Right ventricle myocardium inferior (tissue), 1 donor: ENCODE results near the gene FNDC10. TPM values are rescaled to one million over a fixed set of nuclear protein-coding genes. Genes with fewer than 3 reads are reported as not detected.
"Not testable (repeated sequence)": the region's sequence is repeated elsewhere in the genome, so short reads cannot be mapped to it uniquely, and the experiment has no call there.

Experiments
- ATAC-seq: fragments of 200-7000 bp; cut with Tn5 transposase; one replicate; pipeline ENCODE4 v1.9.1; 2020; ENCODE audit warnings: mild to moderate bottlenecking, moderate library complexity
- DNase-seq: peaks from one replicate; pipeline ENCODE4 v3.0.0; 2021; ENCODE audit errors: missing footprints
- intact Hi-C: fragments of 100-400 bp; cut with DNase I; formaldehyde crosslinking; loops from one replicate; pipeline ENCODE4 v1.11.0; 2022
- long read RNA-seq: library from polyadenylated mRNA; unstranded; transcript quantifications from one replicate; pipeline ENCODE4 v2.0.0, GENCODE V29; 2021
- total RNA-seq: library from RNA; stranded (reverse); fragmentation: NEBNext Ultra II Directional; extraction: Animal tissue kit (Norgen Biotek cat#: 25700); gene quantifications from one replicate; pipeline ENCODE4 v1.2.1, GENCODE V29; 2021
- donor health status: DM: no; HTN: yes; CAD: no; lungs with severe emphysema.

FNDC10 gene
- 3.0 TPM for total RNA-seq
- long read RNA-seq, transcript FNDC10-201 (1 exons, 2,085 nt): major isoform, 7 of 7 reads
- long read RNA-seq, partial matches to known transcripts: 0 of 7 reads
- long read RNA-seq, other reads (novel, unspliced or antisense): 0 of 7 reads

DNA sequence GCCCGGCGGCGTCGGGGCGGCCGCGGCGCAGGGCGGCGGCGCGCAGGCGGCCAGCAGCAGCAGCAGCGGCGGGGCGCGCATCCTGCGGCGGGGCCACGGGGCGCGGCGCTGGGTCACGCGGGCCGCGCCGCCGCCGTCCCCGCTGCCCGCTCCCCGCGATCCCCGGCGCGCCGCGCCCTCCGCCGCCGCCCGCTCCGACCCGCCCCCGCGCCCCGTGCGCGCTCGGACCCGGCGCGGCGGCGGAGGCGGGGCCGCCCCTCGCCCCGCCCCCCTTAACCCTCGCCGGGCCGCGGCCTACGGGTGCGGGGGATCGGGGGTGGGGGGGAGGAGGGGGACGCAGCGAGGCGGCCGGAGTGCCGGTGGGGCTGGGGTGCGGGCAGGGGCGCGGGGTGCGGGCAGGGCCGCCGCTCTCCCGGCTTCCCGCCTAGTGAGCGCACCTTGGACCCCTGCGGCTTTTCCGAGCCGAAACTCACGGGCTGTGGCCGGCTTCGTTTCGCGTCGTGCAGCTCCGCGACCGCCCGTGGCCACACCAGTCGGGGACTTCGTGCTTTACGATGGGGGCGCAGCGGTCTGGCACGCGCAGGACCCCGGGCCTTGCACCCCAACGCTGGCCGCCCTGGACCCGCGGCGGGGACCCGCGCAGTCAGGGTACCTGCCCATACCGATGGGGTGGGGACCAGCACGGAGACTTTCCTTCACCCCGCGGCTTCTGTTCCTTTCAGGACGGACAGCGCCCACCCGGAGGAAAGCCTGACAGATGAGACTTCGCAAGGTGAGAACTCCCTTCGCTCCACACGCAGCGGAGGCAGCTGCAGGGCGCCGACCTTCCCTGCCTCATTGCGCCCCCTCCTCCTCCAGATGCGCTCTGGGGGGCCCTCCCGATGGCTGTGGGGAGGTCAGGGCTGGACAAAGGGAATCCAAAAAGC lies at the start of gene FNDC10:
TSS of gene FNDC10 (minus strand) at position 201 of the 926 bp plus-strand sequence. CDS start at position 81, 120 bp downstream.
- ATAC-seq (no peak), DNase-seq (peak; percentile 63)
- intact Hi-C loops: no loop called here

DNA sequence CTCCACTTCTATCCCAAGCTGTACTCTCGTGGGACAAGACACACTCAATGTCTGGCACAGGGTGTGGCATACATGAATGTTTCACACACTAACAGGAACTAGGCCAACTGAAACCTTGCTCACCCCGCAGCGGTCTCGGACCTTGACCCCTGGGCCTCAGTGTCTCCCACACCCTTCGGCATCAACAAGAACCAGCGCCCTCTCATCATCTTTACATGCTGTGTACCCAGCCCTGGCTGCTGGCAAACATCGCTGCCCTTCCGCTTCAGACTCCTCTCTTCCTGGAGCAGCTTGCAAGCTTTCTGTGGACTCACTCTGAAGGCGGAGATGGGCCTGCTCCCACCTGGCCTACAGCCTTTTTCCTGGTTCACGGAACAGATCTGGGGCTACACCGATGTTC lies 48.3 kb upstream of the FNDC10 start:
- DNase-seq, ATAC-seq, intact Hi-C loops: not testable (repeated sequence)

DNA sequence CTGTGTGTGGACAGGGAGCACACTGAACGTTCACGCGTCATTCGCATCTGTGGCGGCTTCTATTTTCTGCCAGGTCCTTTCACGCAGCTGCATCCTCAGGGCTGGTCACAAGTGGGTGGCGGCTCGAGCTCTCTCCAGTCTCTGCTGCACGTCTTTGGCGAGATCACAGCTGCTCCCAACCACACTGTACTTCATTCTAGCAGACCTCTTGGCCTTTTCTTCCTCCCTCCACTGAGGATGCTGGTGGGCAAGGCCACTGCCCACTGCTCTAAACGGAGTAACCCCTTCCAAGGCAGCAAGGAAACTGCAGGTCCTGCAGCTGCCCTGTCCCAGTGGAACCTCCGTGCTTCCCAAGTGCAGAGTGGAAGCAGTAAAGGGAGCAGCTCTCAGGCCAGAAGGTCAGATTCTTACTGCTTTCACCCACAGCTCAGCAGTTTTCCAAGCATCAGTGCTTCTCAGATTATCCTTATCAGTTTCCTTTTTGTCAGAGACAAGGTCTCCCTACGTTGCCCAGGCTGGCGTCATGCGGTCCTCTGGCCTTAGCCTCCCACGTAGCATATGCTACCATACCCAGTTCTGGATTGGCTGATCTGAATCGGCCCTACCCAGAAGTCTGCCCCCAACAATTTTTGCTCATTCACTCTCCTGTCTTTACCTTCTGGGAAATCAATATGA lies 47.8 kb upstream of the FNDC10 start:
- ATAC-seq, DNase-seq, intact Hi-C loops: not testable (repeated sequence)

DNA sequence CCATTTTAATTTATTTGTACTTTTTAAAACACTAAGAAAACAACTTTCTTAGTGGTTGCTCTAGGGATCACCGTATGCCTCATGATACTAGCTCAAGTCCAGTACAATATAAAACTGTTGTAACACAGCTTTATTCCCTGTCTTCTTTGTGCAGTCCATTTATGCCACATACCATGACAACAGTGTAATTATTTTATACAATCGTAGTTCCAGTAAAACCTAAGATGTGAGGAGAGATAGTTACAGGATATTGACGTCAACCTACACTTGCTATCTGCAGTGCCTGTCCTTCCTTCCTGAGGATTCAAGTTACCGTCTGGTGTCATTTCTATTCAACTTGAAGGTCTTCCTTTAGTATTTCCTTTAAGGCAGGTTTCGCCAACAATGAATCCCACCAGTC lies 46.4 kb upstream of the FNDC10 start:
- DNase-seq, intact Hi-C loops, ATAC-seq: not testable (repeated sequence)

DNA sequence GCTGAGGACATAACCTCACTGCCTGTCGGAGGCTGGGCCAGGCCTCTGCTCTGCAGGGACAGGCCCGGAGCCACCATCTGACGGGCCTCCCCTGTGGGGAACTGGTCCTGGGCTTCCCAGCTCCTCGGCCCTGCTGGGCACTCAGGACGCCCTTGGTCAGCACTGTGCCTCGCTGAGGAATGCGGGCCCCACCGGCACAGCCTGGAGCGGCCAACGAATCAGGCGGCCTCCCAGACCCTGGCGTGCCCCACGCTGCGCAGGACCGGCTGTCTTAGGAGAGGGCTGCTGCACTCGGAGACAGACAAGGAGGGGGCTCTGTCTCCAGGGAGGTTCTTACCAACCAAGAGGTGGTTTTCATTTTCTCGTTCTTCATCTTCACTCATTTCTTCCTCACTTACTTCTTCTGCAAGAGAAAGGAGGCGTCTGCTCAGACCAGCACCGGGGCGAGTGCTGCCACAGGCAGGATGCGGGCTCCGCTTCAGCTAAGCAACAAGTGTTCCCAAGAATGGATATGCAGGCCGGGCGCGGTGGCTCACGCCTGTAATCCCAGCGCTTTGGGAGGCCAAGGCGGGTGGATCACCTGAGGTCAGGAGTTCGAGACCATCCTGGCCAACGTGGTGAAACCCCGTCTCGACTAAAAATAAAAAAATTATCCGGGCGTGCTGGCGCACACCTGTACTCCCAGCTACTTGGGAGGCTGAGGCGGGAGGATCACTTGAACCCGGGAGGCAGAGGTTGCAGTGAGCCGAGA lies 41.0 kb upstream of the FNDC10 start:
- DNase-seq: peak; percentile 63
- ATAC-seq, intact Hi-C loops: not testable (repeated sequence)

DNA sequence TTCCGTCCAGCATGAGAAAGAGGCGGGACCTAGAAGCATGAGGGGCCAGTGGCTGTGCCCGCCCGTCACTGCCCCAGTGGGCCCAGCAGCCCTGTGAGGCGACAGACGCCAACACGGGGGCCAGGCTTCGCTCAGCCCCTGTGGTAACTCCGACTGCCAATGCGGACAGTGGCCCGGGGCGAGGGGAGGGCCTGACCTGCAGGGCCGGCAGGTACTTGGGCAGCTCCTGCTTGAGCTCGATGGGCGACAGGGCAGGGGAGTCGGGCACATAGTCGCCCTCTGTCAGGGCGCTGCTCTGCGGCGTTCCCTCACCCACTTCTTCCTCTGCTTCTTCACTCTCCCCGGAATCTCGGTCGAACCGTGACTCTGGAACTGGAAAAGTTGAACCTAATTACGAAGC lies 40.1 kb upstream of the FNDC10 start:
- DNase-seq, ATAC-seq, intact Hi-C loops: not testable (repeated sequence)

DNA sequence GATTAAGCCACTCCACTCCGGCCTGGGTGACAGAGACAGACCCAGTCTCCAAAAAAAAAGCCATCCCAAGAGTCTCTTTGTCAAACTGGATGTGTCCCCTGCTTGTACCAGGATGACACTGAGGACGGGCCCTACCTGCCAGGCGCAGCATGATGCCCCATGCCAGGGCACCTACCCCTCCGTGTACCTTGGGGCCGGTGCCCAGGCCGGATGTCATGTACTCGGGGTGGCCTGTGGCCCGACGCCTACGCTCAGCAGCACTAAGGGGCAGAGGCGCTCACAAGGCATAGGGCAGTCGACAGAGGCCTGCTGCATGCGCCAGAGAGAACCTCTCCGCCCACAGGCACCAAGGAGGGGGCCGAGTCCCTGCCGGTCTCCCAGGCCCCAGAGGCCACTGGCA lies 39.4 kb upstream of the FNDC10 start:
- ATAC-seq, intact Hi-C loops, DNase-seq: not testable (repeated sequence)

DNA sequence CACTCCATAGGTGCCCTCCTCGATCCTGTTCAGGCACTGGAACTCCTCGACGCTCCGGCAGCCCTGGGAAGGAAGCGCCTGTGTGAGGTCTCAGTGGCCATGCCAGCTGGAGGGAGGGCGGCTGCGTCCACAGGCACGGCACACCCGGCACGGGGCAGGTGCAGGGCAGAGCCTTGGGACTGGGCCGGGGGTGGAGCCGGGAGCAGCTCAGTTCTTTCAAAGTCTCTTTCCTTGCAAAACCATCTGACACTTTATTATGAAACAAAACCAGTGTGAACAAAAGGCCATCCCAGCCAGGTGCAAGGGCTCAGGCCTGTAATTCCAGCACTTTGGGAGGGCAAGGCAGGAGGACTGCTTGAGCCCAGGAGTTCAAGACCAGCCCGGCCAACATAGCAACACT lies 38.6 kb upstream of the FNDC10 start:
- DNase-seq, ATAC-seq, intact Hi-C loops: not testable (repeated sequence)

DNA sequence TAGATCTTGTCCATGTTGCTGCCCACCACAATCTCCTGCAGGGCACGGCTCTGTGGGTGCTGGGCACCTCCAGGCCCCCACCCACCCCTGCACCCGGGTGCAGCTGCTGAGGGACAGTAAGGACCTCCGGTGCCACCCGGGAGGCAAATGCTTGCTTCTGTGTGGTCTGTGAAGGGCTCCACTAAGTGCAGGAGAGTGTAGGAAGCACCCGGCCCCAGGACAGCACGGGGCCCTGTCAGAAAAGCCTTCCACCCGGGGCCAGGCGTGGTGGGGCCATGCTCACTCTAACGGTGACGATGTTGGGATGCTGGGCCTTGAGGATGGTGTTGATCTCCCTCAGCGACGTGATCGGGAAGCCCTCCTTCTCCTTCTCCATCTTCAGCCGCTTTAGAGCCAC lies 37.5 kb upstream of the FNDC10 start:
- DNase-seq, ATAC-seq, intact Hi-C loops: not testable (repeated sequence)

DNA sequence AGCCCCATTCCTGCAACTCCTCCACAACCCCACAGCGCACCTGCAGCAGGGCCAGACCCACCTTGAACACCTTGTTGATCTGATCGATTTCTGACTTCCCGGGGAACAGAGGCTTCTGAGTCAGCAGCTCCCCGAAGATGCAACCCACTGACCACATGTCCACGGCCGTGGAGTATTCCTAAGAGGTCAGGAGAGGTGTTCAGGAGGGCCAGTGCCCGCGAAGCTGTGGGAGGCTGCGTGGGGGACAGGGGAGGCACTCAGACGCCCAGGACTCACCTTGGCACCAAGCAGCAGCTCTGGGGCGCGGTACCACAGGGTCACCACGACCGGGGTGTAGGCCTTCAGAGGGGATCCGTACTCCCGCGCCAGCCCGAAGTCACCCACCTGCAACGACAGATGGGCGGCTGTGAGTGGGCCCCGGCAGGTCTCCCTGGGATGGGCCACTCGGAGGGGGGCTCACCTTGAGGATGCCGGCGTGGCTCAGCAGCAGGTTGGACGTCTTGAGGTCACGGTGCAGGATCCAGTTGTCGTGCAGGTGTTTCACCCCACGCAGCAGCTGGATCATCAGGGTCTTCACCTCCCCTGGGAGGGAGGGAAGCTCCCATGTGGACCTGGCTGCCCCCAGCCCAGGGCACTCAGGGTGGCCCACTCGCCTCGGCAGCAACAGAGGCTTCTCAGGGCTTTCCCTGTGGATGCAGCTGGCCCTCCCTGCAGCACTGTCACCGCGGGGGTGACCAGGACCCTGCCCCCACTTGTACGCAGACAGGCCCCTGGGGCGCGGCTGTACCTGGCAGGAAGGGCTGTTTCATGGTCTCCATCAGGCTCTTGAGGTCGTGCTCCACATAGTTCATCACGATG lies 36.9 kb upstream of the FNDC10 start:
- ATAC-seq, intact Hi-C loops: not testable (repeated sequence)
- peak; percentile 68 for DNase-seq

DNA sequence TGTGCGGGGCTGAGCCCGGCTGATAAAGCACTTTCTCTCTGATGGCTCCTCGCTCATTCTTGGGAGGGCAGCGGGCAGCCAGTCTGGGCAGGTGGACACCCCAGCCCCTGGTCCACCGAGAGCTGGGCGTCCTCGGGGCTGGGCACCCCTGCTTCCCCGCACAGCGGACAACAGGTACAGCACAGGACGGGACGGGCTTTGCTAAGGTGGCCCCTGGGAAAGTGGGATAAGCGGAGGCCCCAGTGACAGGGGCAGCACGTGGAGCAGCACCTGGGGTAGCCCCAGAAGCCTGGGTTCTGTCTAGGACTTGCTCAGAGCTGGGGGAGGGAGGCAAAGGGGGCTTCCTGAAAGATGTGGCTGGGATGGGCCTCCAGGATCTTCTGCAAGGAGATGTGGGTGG lies 34.7 kb upstream of the FNDC10 start:
- DNase-seq, ATAC-seq, intact Hi-C loops: not testable (repeated sequence)

DNA sequence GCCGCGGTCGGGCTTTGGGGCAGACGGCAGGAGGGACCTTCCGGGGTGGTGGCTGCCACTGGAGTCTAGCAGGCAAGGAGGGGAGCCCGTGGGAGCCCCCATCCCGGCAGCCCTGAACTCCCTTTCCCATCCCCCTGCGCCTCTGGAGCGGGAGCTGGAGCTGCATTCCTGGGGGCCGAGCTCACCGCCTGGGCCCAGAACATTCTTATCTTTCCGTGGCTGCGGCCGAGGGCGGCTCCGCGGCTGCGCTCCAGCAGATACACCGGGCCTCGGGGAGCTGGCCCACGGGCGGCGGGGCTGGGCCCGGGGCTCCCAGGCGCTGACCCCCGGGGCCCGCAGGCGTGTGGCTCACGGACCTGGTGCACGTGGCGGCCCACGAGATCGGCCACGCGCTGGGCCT lies 33.5 kb upstream of the FNDC10 start:
- ATAC-seq: peak; percentile 21

DNA sequence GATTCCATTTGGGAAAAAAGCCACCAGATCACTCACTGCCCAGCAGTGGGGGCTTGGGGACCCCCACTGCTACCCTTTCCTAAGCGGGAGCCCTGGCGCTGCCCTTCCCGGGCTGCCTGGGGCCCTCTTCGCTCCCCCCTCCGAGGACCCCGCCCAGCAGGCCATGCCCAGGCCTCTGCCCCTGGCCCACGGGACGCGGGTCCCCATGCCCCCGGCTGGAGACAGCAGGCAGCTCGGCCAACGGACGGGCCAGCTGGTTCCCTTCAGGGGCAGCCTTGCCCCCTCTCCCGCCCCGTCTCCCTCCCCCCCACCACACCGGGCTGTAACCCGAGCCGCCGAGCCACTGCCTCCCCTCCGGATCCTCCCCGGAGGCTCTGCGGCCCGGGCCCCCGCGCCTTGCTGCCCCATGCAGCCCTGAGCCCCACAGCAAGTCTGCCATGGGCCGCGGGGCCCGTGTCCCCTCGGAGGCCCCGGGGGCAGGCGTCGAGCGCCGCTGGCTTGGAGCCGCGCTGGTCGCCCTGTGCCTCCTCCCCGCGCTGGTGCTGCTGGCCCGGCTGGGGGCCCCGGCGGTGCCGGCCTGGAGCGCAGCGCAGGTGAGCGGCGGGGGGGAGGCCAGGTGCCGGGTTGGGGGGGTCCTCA lies 32.0 kb upstream of the FNDC10 start, which contains the start of gene MMP23B:
TSS of gene MMP23B (plus strand) at position 392 of the 639 bp plus-strand sequence. CDS start at position 438, 46 bp downstream.
- intact Hi-C loops: no loop called here
- peak; percentile 58 for DNase-seq
- peak; percentile 5 for ATAC-seq

More for the DNA sequence above, 33.5 kb upstream of the FNDC10 start:
- DNase-seq, intact Hi-C loops: not testable (repeated sequence)

DNA sequence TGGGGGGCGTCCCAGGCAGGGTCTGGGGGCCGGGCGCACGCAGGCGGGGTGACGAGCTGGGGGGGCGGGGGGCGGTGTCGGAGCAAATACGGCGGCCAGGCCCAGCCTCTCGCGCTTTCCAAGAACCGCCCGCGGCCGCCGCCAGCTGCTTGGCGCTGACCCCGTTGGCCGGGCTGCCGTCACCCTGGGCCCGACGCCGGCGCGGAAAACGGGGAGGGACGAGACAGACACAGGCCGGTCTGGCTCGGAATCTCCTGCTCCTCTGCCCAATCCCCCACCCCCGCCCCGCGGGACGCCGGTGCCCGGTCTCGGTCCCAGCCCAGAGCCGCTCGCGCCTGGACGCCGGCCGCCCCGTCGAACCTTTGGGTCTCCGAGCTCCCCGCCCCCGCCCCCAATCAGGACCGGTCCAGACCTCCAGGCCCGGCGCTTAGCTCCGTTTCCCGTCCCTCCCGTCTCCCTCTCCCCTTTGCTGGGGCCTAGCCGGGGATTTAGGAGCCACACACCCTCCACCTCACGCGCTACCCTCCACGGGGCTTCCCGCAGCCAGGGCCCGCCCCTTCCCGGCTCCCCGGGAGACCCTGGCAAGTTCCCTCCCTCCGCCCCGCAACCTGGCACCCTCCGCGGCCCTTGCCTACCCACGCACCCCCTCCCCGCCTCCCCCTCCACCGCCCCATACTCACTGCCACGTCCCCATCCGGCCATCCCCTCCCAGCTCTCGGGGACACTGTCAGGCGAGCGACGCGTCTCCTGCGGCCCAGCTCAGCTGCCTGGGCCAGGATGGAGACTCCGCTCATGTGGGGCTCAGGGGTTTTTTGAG lies 31.2 kb upstream of the FNDC10 start:
- ATAC-seq: peak; percentile 68
- peak; percentile 90 for DNase-seq
- intact Hi-C loops: no loop called here

DNA sequence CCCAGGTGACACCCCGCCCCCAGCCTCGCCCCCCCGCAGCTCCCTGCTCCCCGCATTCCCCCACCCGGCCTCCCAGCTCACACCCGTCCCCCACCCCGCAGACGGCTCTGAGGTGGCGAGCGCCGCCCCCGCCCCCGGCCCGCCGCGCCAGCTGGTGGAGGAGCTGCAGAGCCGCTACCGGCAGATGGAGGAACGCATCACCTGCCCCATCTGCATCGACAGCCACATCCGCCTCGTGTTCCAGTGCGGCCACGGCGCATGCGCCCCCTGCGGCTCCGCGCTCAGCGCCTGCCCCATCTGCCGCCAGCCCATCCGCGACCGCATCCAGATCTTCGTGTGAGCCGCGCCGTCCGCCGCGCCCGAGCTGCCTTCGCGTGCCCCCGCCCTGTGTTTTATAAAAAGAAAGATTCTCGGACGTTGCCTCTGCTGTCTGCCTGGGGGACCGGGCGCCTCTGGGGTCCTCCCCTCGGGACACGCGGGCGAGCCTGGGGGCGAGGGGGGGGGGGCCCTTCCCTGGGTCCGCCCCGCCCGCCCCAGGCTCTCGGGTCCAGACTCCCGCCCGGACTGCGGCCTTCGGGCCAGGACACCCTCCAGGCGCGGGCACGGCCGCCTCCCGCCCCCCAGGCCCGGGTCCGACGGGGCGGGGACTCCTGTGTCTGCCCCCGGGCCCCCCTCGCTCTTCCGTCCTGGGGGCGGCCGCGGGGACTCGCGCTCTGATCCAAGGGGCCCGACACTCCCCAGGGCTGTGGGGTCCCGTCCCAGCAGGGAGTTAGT lies 30.4 kb upstream of the FNDC10 start:
- intact Hi-C loops: no loop called here
- peak; percentile 89 for DNase-seq
- ATAC-seq: peak; percentile 36
